Retinal pigment epithelial cell (primary cell): ENCODE results near the gene DLGAP4.

ENCODE experiments used
- DNase-seq: peaks from one replicate; pipeline ENCODE4 v3.0.0-alpha.2; 2010; ENCODE audit warnings: low read depth
- H3K4me3 ChIP-seq: 2 replicates; pipeline ENCODE4 v1.5.1; 2011; ENCODE audit warnings: mild to moderate bottlenecking, low read length, control low read depth, moderate library complexity
- CTCF ChIP-seq: conservative IDR thresholded peaks from 2 replicates; pipeline ENCODE4 v1.5.1; 2011; ENCODE audit warnings: low read depth, low read length, control low read depth, inconsistent platforms

The DLGAP4 gene

GRCh38 chr20:36352843-36353553 lies 46.9 kb downstream of the DLGAP4 start:
- H3K4me3 ChIP-seq = no peak overlapping the region
- TF ChIP-seq CTCF = no peak
- DNase-seq = no peak

- DNase-seq = no peak
- H3K4me3 ChIP-seq = no peak overlapping the region
- no peak for TF ChIP-seq CTCF
Measured at GRCh38 chr20:36353740-36354139, 47.6 kb downstream of the DLGAP4 start.

GRCh38 chr20:36355469-36356171 lies 49.5 kb downstream of the DLGAP4 start:
- no peak overlapping the region for H3K4me3 ChIP-seq
- no peak for TF ChIP-seq CTCF
- DNase-seq = no peak

DNA sequence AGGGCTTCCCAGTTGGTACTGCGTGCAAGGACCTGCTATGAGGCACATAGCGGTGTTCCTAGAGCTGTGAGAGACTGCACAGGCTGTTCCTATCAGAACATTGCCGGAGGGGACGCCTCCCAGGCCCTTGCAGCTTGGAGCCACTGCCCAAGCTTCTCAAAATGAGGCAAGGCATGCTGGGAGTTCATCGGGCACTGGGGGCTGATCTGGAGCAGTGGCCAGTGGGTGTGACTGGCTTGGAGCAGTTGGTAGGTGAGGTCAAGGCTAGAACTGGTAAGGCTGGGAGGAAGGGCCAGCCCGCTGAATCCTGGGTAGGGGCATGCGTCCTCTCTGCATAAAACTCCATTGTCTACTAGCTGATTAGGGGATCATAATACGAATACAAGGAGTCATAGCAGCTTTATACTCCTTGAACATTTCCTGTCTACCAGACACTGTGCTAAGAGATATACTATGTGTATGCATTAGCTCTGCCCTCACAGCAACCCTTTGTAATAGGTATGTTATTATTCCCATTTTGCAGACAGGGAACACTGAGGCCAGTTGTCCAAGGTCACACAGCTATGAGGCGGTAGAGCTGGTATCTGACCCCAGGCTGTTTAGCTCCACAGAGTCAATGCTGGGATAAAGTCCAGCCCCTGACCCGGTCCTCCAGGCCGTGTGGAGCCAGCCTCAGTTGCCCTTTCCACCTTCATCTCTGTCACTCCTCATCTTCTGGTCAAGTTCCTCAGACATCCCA lies 53.7 kb downstream of the DLGAP4 start:
- no peak for TF ChIP-seq CTCF
- DNase-seq = no peak
- H3K4me3 ChIP-seq = no peak overlapping the region

DNA sequence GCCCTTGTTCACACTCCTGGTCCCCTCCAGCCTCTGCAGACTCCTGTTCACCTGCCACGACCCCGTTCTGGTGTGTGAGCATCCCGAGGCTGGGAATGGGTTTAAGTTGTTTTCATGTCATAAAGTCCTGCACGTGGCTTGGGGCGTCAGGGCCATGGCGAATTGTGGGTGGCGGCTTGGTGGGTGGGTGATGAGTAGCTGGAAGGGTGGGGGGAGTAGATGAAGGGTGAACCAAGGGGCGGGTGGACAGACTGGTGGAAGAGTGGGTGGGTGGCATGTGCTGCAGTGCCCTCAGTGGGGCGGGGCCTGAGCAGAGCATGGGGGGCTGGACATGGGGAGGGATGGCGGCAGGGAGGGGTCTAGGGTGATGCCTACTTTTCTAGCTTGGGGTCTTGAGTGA lies 54.3 kb downstream of the DLGAP4 start:
- no peak for TF ChIP-seq CTCF
- no peak for DNase-seq
- no peak overlapping the region for H3K4me3 ChIP-seq

DNA sequence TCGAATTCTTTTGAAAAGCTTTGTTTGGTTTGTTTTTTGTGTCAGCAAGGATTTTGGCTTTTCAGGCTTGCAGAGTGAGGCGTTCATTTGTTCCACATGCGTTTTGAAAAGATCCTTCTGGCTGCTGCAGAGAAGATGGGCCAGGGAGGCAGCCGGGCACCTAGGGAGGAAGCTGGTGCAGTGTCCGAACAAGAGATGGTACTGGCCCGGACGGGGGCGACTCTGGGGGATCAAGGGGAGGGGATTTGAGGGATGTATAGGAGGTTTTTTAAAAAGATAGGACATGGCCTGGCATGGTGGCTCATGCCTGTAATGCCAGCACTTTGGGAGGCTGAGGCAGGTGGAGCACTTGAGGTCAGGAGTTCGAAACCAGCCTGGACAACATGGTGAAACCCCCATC lies 55.3 kb downstream of the DLGAP4 start:
- H3K4me3 ChIP-seq = no peak overlapping the region
- no peak for TF ChIP-seq CTCF
- no peak for DNase-seq
